ENCODE data around the gene EHBP1L1.

Gene EHBP1L1

DNA sequence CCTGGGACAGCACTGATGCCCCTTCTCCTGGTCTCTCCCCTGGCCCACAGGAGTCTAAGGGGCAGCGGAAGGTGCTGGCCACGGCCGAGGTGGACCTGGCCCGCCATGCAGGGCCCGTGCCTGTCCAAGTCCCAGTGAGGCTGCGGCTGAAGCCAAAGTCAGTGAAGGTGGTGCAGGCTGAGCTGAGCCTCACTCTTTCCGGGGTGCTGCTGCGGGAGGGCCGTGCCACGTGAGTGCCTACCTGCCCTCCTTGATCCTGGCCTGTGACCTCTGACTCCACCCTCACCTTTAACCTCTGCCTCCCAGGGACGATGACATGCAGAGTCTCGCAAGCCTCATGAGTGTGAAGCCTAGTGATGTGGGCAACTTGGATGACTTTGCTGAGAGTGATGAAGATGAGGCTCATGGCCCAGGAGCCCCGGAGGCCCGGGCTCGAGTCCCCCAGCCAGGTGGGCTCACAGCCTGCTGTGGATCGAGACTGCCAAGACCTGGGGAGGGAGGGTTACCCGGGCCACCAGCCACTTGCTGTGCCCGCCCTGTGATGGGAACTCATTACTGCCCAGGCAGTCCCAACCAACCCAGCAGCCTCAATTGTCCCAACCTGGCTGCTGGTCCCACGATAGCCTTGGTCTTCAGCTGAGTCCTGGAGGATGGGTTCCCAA lies 4.3 kb downstream of the EHBP1L1 start:
- no peak for DNase-seq

DNA sequence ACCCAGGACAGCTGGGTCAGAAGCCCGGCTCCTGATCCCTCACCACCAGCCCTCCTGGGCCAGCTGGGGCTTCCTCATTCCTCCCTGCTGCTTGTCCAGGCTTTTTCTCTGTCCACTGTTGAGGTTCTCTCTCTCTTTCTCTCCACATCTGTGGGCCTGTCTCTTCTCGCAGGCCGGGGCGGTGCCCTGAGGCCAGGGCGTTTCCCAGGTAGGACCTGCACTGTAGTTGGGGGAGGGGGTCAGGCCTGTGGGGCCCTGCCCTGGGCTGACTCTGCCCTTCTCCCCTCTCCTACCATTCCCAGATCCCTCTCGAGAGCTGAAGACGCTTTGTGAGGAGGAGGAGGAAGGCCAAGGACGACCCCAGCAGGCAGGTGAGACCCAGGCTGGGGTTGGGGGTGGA lies 4.9 kb downstream of the EHBP1L1 start:
- DNase-seq = no peak

DNA sequence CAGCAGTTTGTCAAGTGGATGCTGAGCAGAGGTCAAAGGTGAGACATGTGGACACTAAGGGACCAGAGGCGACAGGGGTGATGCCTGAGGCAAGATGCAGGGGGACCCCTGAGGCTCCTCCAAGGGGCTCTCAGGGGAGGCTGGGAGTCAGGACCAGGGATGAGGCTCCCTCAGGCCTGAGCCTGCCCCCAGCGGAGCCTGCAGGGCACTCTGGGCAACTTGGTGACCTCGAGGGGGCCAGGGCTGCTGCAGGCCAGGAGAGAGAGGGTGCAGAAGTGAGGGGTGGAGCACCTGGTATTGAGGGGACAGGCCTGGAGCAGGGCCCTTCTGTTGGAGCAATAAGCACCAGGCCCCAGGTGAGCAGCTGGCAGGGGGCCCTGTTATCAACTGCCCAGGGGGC lies 6.1 kb downstream of the EHBP1L1 start:
- no peak for DNase-seq

- no peak for DNase-seq
Observed at GRCh38 chr11:65583589-65583988, 7.7 kb downstream of the EHBP1L1 start.

DNA sequence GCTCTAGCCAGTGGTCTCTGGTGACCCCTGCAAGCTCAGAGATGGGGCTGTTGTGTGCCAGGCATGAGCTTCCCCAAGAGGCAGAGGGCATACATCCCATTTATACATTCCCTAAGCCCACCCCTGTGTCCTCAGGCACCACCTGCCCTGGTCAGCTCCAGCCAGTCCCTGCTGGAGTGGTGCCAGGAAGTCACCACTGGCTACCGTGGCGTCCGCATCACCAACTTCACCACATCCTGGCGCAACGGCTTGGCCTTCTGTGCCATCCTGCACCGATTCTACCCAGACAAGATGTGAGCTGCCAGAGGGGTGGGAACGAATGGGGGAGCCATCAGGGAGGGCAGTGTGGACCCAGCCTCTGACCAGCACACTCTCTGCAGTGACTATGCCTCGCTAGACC lies 8.3 kb downstream of the EHBP1L1 start:
- no peak for DNase-seq

GRCh38 chr11:65584723-65585171 lies 8.9 kb downstream of the EHBP1L1 start:
- no peak for DNase-seq

DNA sequence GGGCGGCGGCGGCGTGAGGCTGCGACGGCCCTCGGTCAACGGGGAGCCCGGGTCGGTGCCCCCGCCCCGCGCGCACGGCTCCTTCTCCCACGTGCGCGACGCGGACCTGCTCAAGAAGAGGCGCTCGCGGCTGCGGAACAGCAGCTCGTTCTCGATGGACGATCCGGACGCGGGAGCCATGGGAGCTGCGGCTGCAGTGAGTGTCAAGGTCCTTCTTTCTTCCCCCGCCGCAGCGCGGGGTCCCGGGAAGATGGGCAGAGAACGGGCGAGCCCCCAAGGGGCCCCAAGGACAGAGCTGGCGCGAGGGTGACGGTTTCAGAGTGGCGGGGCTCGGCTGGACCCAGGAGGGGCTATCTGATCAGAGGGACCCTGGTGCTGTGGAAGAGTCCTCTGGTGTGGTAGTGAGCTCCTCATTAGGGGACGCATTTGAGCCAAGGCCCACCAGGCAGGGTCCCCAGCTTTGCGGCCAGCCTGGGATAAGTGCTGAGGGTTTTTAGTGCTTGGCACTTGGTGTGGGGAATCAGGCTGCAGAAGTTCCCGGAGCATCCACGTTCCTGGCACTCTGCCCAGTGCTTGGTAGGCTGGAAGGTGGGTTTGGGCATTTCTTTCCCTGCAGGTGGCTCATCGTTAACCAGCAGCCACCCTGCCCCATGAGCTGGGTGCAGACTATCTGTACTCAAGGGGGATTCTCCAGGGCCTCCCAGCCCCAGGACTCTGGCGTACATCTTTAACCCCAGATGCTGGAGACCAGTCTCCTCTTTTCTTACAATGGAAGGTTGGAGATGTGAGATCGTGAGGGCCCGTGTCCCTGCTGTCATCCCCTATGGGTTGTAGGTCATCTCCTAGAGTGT lies 9.8 kb downstream of the EHBP1L1 start:
- no peak for DNase-seq

GRCh38 chr11:65586247-65586630 lies 10.4 kb downstream of the EHBP1L1 start:
- no peak for DNase-seq

GRCh38 chr11:65586676-65587075 lies 10.8 kb downstream of the EHBP1L1 start:
- DNase-seq = no peak

GRCh38 chr11:65588199-65589054 lies 12.6 kb downstream of the EHBP1L1 start:
- DNase-seq = peak; percentile 69

- DNase-seq = no peak
Observed at GRCh38 chr11:65589444-65590239, 13.8 kb downstream of the EHBP1L1 start.

DNA sequence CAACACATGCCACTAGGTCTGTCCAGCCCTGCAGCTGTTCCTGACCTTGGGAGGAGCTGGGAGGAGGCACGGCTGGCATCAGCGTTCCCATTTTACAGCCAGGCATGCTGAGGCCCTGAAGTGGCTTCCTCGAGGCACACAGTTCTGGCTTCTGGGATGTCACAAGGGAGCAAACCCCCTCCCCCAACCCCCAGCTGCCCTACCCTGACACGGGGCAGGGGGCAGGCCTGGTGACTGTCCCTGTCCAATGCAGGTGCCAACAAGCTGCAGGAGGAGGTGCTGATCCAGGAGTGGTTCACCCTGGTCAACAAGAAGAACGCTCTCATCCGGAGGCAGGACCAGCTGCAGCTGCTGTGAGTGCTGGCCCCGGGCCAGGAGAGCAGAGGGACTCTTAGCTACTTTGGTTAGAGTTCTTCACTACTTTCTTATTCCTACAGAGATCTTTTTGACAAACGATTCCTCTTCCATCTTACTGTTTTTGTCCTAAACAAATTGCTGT lies 14.4 kb downstream of the EHBP1L1 start:
- no peak for DNase-seq

- DNase-seq = no peak
Observed at GRCh38 chr11:65591939-65592857, 16.3 kb downstream of the EHBP1L1 start.

DNA sequence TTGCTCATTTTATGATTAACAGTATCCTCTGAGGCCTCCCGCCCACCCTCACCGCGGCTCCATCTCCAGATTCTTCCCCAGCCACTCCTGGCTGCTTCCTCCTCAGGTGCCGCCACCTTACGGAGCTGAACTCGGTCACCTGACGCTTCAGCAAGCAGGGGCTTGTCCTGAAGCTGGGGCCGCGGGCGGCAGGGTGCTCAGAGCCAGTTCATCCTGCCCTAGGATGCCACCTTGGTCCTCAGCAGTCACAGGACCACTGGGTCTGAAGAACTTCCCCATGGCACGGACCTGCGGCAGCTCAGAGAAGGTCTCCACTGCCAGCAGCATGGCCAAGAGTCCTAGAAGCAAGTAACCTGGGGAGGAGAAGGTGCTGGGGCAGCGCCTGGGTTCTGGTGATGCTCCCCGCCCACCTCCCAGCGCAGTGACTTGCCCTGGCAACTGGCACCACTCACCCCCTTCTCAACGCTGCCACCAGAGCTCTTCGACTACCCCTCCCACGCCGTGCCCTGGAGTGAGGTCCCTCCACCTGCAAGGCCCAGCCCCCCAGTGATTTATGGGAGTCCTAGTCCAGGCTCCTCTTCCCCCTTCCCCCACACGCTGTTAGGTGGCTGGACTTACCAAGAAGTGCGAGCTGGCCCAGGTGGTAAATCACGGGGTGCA lies 17.1 kb downstream of the EHBP1L1 start:
- no peak for DNase-seq

- peak; percentile 57 for DNase-seq
Observed at GRCh38 chr11:65593518-65594414, 17.9 kb downstream of the EHBP1L1 start.

DNA sequence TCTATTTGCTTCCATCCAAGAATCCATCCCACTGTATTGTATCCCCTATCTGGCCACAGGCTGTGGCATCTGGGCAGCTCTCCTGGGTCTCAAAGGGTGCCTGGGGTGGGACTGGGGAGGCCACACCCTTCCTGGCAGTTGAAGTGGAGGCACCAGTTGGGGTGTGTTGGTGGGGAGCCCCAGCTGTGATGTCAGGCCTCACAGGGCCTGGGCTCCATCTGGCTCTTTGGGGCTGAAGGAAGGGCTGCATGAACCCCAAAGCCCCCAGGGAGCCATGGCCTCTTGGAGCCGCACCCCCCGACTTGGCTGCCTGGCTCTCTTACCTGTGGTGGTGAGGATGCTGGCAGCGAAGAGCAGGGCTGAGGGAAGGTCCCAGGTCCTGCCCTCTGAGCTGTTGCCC lies 19.3 kb downstream of the EHBP1L1 start:
- DNase-seq = no peak

DNA sequence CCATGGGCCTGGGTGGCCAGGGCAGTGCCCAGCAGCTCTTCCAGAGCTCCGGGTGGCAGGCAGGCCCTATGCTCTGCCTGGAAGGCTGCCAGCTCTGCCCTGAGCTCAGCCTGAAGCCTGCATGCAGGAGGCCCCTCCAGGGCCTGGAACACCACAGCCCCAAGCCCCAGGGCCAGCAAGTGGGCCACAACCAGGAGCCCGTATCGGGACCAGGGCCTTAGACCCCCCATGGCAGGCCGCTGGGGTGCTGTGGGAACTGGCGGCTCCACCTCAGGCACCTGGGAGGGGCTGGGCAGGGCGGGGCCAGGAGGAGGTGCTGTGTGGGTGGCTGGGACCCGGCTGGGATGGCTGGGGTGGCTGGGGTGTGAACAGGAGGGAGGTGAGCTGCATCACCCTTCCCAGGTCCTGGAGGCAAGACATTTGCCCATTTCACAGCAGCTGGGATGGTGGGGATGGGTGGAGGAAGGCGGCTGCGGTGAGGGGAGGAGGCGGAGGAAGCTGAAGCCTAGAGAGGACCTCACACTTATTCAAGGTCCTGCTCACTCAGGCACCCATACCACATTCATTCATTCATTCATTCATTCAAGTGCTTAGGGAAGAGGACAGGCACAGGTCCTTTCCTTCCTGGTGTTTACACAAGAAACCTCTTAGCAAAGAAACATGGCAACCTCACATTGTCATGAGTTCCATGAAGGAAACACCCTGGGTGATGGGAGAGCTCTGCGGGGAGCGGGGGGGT lies 19.9 kb downstream of the EHBP1L1 start, which contains the start of gene KCNK7:
KCNK7 (minus strand) TSS at position 258 of the 739 bp plus-strand sequence; CDS start at position 230, 28 bp downstream.
- DNase-seq = no peak

- no peak for DNase-seq
Observed at GRCh38 chr11:65596520-65596919, 20.7 kb downstream of the EHBP1L1 start.

DNA sequence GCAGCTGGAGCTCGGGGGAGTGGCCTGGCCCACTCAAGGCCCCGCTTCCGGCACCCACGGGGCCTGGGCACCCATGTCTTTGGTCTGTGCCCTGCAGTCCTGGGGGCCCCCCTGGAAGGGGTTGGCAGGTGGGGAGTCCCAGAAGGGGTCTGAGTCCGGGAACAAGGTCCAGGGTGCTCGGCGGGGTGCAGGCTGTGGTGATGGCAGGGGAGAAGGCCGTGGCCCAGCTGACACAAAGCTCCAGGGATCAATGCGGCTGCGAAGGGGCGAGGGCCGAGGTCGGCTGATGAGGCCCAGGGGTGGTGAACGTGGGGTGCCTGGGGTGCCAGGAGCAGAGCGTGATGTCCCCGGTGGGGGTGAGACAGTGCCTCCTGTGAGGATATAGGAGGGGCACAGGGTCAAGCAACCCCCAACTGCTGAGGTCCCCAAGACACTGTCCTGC lies 22.4 kb downstream of the EHBP1L1 start:
- DNase-seq = no peak

Measured in activated gamma-delta T cell treated with Interleukin-2 at 50 U/mL for 16 hours (primary cell).